IMR-90 (cell line): ENCODE data around the gene ARF1. TPM values are rescaled to one million over a fixed set of nuclear protein-coding genes. Genes with fewer than 3 reads are reported as not detected.
A peak's percentile ranks its signal among the peaks of the same experiment; 100 is the strongest.

ENCODE experiments used
- ATAC-seq: fragments of 200-7000 bp; cut with Tn5 transposase; 2 replicates; pipeline ENCODE4 v1.9.1; 2020; ENCODE audit warnings: low read depth, mild to moderate bottlenecking, moderate library complexity
- BruUV-seq: library from RNA; stranded (reverse); fragments of 400-500 nt; replicated peaks from 2 replicates; lab custom pipeline; 2021; lab: Mats Ljungman, UMichigan
- CTCF ChIA-PET: fragments of 300-600 bp; formaldehyde crosslinking; extraction: SDS; loops from one replicate; lab custom pipeline; 2021; ENCODE audit warnings: antibody characterized with exemption; lab: Yijun Ruan, JAX
- POLR2A ChIA-PET: fragments of 300-600 bp; sonication (Branson Sonifier 250); formaldehyde crosslinking; loops from one replicate; lab custom pipeline; 2022; ENCODE audit warnings: antibody characterized with exemption; ENCODE audit not compliant: unreplicated experiment; lab: Charles Lee
- DNase-seq: peaks from one replicate; pipeline ENCODE4 v3.0.0; 2013
- H2AFZ ChIP-seq: replicated peaks from 2 replicates; pipeline ENCODE3; 2013; ENCODE audit warnings: low read length, mild to moderate bottlenecking; ENCODE audit not compliant: poor library complexity
- H2AK5ac ChIP-seq: 2 replicates; pipeline ENCODE4 v1.6.1; 2013; ENCODE audit warnings: low read depth, low read length, inconsistent platforms
- H2AK9ac ChIP-seq: replicated peaks from 2 replicates; pipeline ENCODE3; 2013; ENCODE audit warnings: mild to moderate bottlenecking, low read depth, low read length, moderate library complexity; ENCODE audit not compliant: poor library complexity
- H2BK120ac ChIP-seq: 2 replicates; pipeline ENCODE4 v1.6.1; 2013; ENCODE audit warnings: low read depth, low read length, inconsistent platforms
- H2BK15ac ChIP-seq: 3 replicates; pipeline ENCODE4 v1.6.1; 2013; ENCODE audit warnings: low read depth, low read length, inconsistent platforms
- H2BK20ac ChIP-seq: 2 replicates; pipeline ENCODE4 v1.6.1; 2013; ENCODE audit warnings: low read depth, mild to moderate bottlenecking, inconsistent platforms, low read length, moderate library complexity
- H2BK5ac ChIP-seq: 2 replicates; pipeline ENCODE4 v1.6.1; 2013; ENCODE audit warnings: mild to moderate bottlenecking, low read depth, low read length, inconsistent platforms; ENCODE audit not compliant: poor library complexity, severe bottlenecking
- H3K14ac ChIP-seq: replicated peaks from 2 replicates; pipeline ENCODE4 v1.6.1; 2013; ENCODE audit warnings: low read depth, low read length, inconsistent platforms
- H3K18ac ChIP-seq: 2 replicates; pipeline ENCODE4 v1.6.1; 2013; ENCODE audit warnings: low read depth, low read length, control low read depth
- H3K23ac ChIP-seq: 2 replicates; pipeline ENCODE4 v1.6.1; 2013; ENCODE audit warnings: low read depth, low read length, inconsistent platforms
- H3K27ac ChIP-seq: 2 replicates; pipeline ENCODE4 v1.5.1; 2013; ENCODE audit warnings: mild to moderate bottlenecking, control low read depth, low read length; ENCODE audit not compliant: insufficient read depth
- H3K27me3 ChIP-seq: 2 replicates; pipeline ENCODE4 v1.6.1; 2013; ENCODE audit warnings: low read length; ENCODE audit not compliant: control insufficient read depth, insufficient read depth
- H3K36me3 ChIP-seq: 2 replicates; pipeline ENCODE4 v1.6.1; 2013; ENCODE audit warnings: low read length, mixed read lengths; ENCODE audit not compliant: control insufficient read depth, insufficient read depth
- H3K4ac ChIP-seq: 2 replicates; pipeline ENCODE4 v1.6.1; 2013; ENCODE audit warnings: low read depth, low read length, inconsistent platforms
- H3K4me1 ChIP-seq: 2 replicates; pipeline ENCODE4 v1.6.1; 2013; ENCODE audit warnings: low read length, mixed read lengths; ENCODE audit not compliant: control insufficient read depth, insufficient read depth
- H3K4me2 ChIP-seq: 2 replicates; pipeline ENCODE4 v1.6.1; 2013; ENCODE audit warnings: low read depth, mild to moderate bottlenecking, control low read depth, low read length, moderate library complexity
- H3K4me3 ChIP-seq: 2 replicates; pipeline ENCODE4 v1.5.1; 2013; ENCODE audit warnings: low read depth, mild to moderate bottlenecking, control low read depth, low read length, moderate library complexity; ENCODE audit not compliant: insufficient read depth
- H3K56ac ChIP-seq: 2 replicates; pipeline ENCODE4 v1.6.1; 2013; ENCODE audit warnings: low read length, inconsistent platforms; ENCODE audit not compliant: insufficient read depth; ENCODE audit errors: extremely low read depth
- H3K79me1 ChIP-seq, 2 experiments: 2 replicates each; pipeline ENCODE4 v1.6.1; 2013; ENCODE audit warnings: low read length in 2 of 2, inconsistent platforms in 1 of 2, low read depth in 1 of 2
- H3K9ac ChIP-seq: 2 replicates; pipeline ENCODE4 v1.6.1; 2013; ENCODE audit warnings: low read depth, low read length, control low read depth
- H3K9me1 ChIP-seq: 2 replicates; pipeline ENCODE4 v1.6.1; 2013; ENCODE audit warnings: low read length, inconsistent platforms; ENCODE audit not compliant: insufficient read depth
- H3K9me3 ChIP-seq: 2 replicates; pipeline ENCODE4 v1.6.1; 2013; ENCODE audit warnings: low read length; ENCODE audit not compliant: control insufficient read depth, insufficient read depth
- H4K20me1 ChIP-seq: 2 replicates; pipeline ENCODE4 v1.6.1; 2013; ENCODE audit warnings: low read length, inconsistent platforms; ENCODE audit not compliant: insufficient read depth
- H4K5ac ChIP-seq: 2 replicates; pipeline ENCODE4 v1.6.1; 2013; ENCODE audit warnings: mild to moderate bottlenecking, low read depth, low read length, control low read depth
- H4K8ac ChIP-seq, 2 experiments: 2 replicates each; pipeline ENCODE4 v1.6.1; 2013; ENCODE audit warnings: low read depth in 2 of 2, low read length in 2 of 2, control low read depth in 1 of 2, inconsistent platforms in 1 of 2
- H4K91ac ChIP-seq: 2 replicates; pipeline ENCODE4 v1.6.1; 2013; ENCODE audit warnings: low read depth, low read length, inconsistent platforms; ENCODE audit not compliant: insufficient read depth
- BHLHE40 ChIP-seq: fragments of 150-350 bp; IDR thresholded peaks from 2 replicates; pipeline ENCODE4 v1.6.1; 2016; ENCODE audit warnings: mild to moderate bottlenecking, low read depth, low read length
- CEBPB ChIP-seq: IDR thresholded peaks from 2 replicates; pipeline ENCODE4 v1.6.1; 2012; ENCODE audit warnings: low read depth, low read length, improper control_type of control experiment
- CHD1 ChIP-seq: IDR thresholded peaks from 2 replicates; pipeline ENCODE4 v1.6.1; 2012; ENCODE audit warnings: low read depth, low read length, improper control_type of control experiment
- FOS ChIP-seq: fragments of 150-350 bp; IDR thresholded peaks from 2 replicates; pipeline ENCODE4 v1.6.1; 2016; ENCODE audit warnings: low read depth, low read length
- MAFK ChIP-seq: IDR thresholded peaks from 2 replicates; pipeline ENCODE4 v1.6.1; 2012; ENCODE audit warnings: low read depth, low read length, improper control_type of control experiment
- MAZ ChIP-seq: IDR thresholded peaks from 2 replicates; pipeline ENCODE4 v1.6.1; 2012; ENCODE audit warnings: low read depth, mild to moderate bottlenecking, low read length, improper control_type of control experiment, moderate library complexity, borderline replicate concordance
- MXI1 ChIP-seq: IDR thresholded peaks from 2 replicates; pipeline ENCODE4 v1.6.1; 2012; ENCODE audit warnings: low read depth, mild to moderate bottlenecking, low read length, moderate library complexity, borderline replicate concordance
- NFE2L2 ChIP-seq: fragments of 150-350 bp; IDR thresholded peaks from 2 replicates; pipeline ENCODE4 v1.6.1; 2016; ENCODE audit warnings: low read depth, mild to moderate bottlenecking, low read length
- POLR2A ChIP-seq: IDR thresholded peaks from 2 replicates; pipeline ENCODE4 v1.6.1; 2012; ENCODE audit warnings: mild to moderate bottlenecking, low read depth, low read length
- RAD21 ChIP-seq: IDR thresholded peaks from 2 replicates; pipeline ENCODE4 v1.6.1; 2012; ENCODE audit warnings: low read length, improper control_type of control experiment
- RCOR1 ChIP-seq: IDR thresholded peaks from 2 replicates; pipeline ENCODE4 v1.6.1; 2012; ENCODE audit warnings: mild to moderate bottlenecking, low read length, improper control_type of control experiment; ENCODE audit not compliant: insufficient replicate concordance
- RFX5 ChIP-seq: IDR thresholded peaks from 2 replicates; pipeline ENCODE4 v1.8.0; 2012; ENCODE audit warnings: low read depth, mild to moderate bottlenecking, low read length, moderate library complexity
- SMC3 ChIP-seq: fragments of 150-350 bp; IDR thresholded peaks from 2 replicates; pipeline ENCODE4 v1.6.1; 2016; ENCODE audit warnings: low read depth, mild to moderate bottlenecking, antibody characterized with exemption, low read length, moderate library complexity
- WGBS, 2 experiments: methylation state at CpG; one replicate each; pipeline versions ENCODE4 v1.1.5 to v1.1.7; 2013; ENCODE audit warnings: missing lambda C conversion rate in 2 of 2; ENCODE audit not compliant: insufficient read length in 1 of 2; ENCODE audit errors: extremely low coverage in 2 of 2; 5-methylcytosine and 5-hydroxymethylcytosine counted together
- dilution Hi-C: fragments of 300-500 bp; cut with HindIII; formaldehyde crosslinking; loops from one replicate; pipeline ENCODE4 v1.14.3; 2018; ENCODE audit warnings: low sequenced_read_pairs; ENCODE audit not compliant: unreplicated experiment
- in situ Hi-C: fragments of 300-500 bp; cut with MboI; formaldehyde crosslinking; loops from 3 replicates; pipeline ENCODE4 v1.14.3; 2019; ENCODE audit warnings: low sequenced_read_pairs, inconsistent platforms, mixed read lengths
- intact Hi-C: fragments of 100-400 bp; cut with micrococcal nuclease; formaldehyde crosslinking; loops from 2 replicates; pipeline ENCODE4 v1.10.0; 2022
- polyA plus RNA-seq, 3 experiments: library from polyadenylated mRNA; depleted of rRNA; stranded (reverse); fragments of >200 nt; gene quantifications; 2 replicates each; pipeline ENCODE4 v1.2.3, GENCODE V29; 2012; ENCODE audit warnings: low replicate concordance in 1 of 3
- total RNA-seq: library from RNA; depleted of rRNA; stranded (reverse); fragments of >200 nt; gene quantifications from 2 replicates; pipeline ENCODE4 v1.2.3, GENCODE V29; 2012
- TF ChIP-seq, protein P1 (sequence below): fragments of 150-350 bp; IDR thresholded peaks from 2 replicates; pipeline ENCODE4 v1.6.1; 2016; ENCODE audit warnings: low read depth, mild to moderate bottlenecking, low read length, moderate library complexity, borderline replicate concordance
- TF ChIP-seq, protein P2 (sequence below): conservative IDR thresholded peaks from 2 replicates; pipeline ENCODE4 v1.5.1; 2012; ENCODE audit warnings: mild to moderate bottlenecking, low read depth, low read length, improper control_type of control experiment

Gene ARF1
- total and polyA plus RNA-seq, 2 of the 4 experiments (the other 2 are of a cell fraction): 330 to 1,100 TPM

DNA sequence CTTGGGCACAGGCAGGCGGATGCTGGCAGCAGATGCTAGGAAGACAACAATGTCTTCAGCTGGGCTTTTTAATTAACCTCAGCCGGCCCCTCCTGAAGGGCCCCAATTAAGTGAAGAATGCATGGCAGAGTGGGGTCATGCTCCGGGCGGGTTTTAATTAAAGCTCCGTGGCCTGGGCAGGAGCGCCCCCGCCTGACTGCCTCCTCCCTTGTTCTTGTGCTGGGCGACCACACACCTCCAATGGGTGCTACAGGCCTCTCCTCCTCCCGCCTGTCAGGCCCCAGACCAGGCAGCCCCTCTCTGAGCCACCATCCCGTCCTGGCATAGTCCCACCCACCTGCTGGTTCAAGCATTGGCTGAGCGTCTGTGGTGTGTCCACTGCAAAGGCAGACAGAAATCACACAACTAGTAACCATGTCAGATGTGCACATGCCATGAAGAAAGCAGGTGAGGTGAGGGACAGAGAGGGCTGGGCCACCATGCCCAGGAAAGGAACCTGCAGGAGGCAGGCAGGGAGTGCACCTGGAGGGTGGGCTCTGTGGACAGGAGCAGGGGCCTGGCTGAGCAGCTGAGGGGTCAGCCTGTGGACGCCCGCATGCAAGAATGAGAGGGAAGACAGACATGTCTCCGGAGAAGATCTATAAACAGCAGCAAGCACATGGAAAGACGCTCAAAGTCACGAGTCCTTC lies 8.5 kb upstream of the ARF1 start:
- dilution Hi-C loops (no loop called here), in situ Hi-C loops (no loop called here), intact Hi-C loops (no loop called here)
- Histone ChIP-seq H3K79me1 (peaks cover 0 to 3% of the 10 kb centered on the region in 2 experiments; a peak in 1 of 4 replicates), H3K9ac (no peak overlapping the region), H2BK20ac (no peak overlapping the region), H3K4me1 (no peaks in the 10 kb centered on the region), H2AK5ac (no peak overlapping the region), H3K4me3 (no peak overlapping the region), H3K14ac (no peak overlapping the region), H3K27ac (no peak overlapping the region), H3K56ac (no peak overlapping the region), H2AK9ac (no peak overlapping the region), H4K91ac (no peak overlapping the region), H3K27me3 (peaks cover 12% of the 10 kb centered on the region), H3K9me1 (no peaks in the 10 kb centered on the region), H4K8ac (no peak overlapping the region), H2BK5ac (no peak overlapping the region), H4K20me1 (peaks cover 23% of the 10 kb centered on the region), H3K36me3 (no peaks in the 10 kb centered on the region), H3K4ac (no peak overlapping the region), H2BK15ac (no peak overlapping the region), H2BK120ac (no peak overlapping the region), H3K18ac (no peak overlapping the region), H3K23ac (no peak overlapping the region), H4K5ac (no peak overlapping the region), H3K4me2 (no peak overlapping the region), H2AFZ (peak overlapping the region; percentile 2), H3K9me3 (no peaks in the 10 kb centered on the region)
- BruUV-seq: no TSS peak
- CTCF ChIA-PET: no interaction called here
- ATAC-seq: peak; percentile 37; the same call in 1 of the 2 replicates
- WGBS, 2 experiments: 13% methylated on average over 6 of the region's 16 CpGs; no CpG with 5 or more reads in 1 of the 2 experiments
- POLR2A ChIA-PET: no interaction called here
- DNase-seq: no peak
- TF ChIP-seq RCOR1 (no peak), MAFK (no peak), BHLHE40 (no peak), FOS (no peak), NFE2L2 (no peak), CEBPB (no peak), RFX5 (no peak), CHD1 (no peak), SMC3 (no peak; the same call in 1 of the 2 replicates), POLR2A (no peak), RAD21 (peak; percentile 29; the same call in 1 of the 2 replicates), MAZ (no peak), MXI1 (no peak)
- TF ChIP-seq, protein P1, sequence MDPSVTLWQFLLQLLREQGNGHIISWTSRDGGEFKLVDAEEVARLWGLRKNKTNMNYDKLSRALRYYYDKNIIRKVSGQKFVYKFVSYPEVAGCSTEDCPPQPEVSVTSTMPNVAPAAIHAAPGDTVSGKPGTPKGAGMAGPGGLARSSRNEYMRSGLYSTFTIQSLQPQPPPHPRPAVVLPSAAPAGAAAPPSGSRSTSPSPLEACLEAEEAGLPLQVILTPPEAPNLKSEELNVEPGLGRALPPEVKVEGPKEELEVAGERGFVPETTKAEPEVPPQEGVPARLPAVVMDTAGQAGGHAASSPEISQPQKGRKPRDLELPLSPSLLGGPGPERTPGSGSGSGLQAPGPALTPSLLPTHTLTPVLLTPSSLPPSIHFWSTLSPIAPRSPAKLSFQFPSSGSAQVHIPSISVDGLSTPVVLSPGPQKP: no peak
- TF ChIP-seq, protein P2, sequence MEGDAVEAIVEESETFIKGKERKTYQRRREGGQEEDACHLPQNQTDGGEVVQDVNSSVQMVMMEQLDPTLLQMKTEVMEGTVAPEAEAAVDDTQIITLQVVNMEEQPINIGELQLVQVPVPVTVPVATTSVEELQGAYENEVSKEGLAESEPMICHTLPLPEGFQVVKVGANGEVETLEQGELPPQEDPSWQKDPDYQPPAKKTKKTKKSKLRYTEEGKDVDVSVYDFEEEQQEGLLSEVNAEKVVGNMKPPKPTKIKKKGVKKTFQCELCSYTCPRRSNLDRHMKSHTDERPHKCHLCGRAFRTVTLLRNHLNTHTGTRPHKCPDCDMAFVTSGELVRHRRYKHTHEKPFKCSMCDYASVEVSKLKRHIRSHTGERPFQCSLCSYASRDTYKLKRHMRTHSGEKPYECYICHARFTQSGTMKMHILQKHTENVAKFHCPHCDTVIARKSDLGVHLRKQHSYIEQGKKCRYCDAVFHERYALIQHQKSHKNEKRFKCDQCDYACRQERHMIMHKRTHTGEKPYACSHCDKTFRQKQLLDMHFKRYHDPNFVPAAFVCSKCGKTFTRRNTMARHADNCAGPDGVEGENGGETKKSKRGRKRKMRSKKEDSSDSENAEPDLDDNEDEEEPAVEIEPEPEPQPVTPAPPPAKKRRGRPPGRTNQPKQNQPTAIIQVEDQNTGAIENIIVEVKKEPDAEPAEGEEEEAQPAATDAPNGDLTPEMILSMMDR: peak; percentile 19; the same call in 1 of the 2 replicates
